ENCODE results near the gene MAP3K12. TPM values are rescaled to one million over a fixed set of nuclear protein-coding genes. Genes with fewer than 3 reads are reported as not detected.

Gene MAP3K12
- total and polyA plus RNA-seq, 2 of the 13 experiments (the other 11 are each of a cell fraction or from before 2014, with no cell fraction given): 0.20 to 1.1 TPM

GRCh38 chr12:53495903-53496751 lies 3.1 kb downstream of the MAP3K12 start (continued):
- TF ChIP-seq JUNB (CRISPR knock-in tag; IDR thresholded peaks at IDR 0.05; ENCODE audit: borderline replicate concordance): no peak
- 0 out of 2 replicates have a peak, but pooled peaks have one; percentile 27 for TF ChIP-seq POLR2G (IDR thresholded peaks at IDR 0.05; ENCODE audit: low read depth, low read length)
- 0 out of 2 replicates have a peak, but pooled peaks have one; percentile 34 for TF ChIP-seq RFXAP (CRISPR knock-in tag; IDR thresholded peaks at IDR 0.05; ENCODE audit: borderline replicate concordance)
- no peak for TF ChIP-seq TAF1 (CRISPR knock-in tag; IDR thresholded peaks at IDR 0.05)
- TF ChIP-seq ZNF501 (CRISPR knock-in tag; IDR thresholded peaks at IDR 0.05): no peak
- TF ChIP-seq IKZF5 (CRISPR knock-in tag; IDR thresholded peaks at IDR 0.05): no peak
- no peak for TF ChIP-seq GZF1 (CRISPR knock-in tag; IDR thresholded peaks at IDR 0.05)
- no peak for TF ChIP-seq HNRNPL (IDR thresholded peaks at IDR 0.05; ENCODE audit: low read depth, low read length)
- no peak for TF ChIP-seq EP300 (IDR thresholded peaks at IDR 0.05; ENCODE audit: low read depth in 2 of 2, low read length in 2 of 2)
- no peak for TF ChIP-seq EP300 (CRISPR knock-in tag; IDR thresholded peaks at IDR 0.05; ENCODE audit: borderline replicate concordance)
- TF ChIP-seq ZNF496 (CRISPR knock-in tag; IDR thresholded peaks at IDR 0.05; ENCODE audit: insufficient replicate concordance): no peak
- TF ChIP-seq ZNF546 (CRISPR knock-in tag; conservative IDR thresholded peaks at IDR 0.05): no peak
- no peak for TF ChIP-seq ZKSCAN8 (CRISPR knock-in tag; IDR thresholded peaks at IDR 0.05; ENCODE audit: borderline replicate concordance)
- TF ChIP-seq ZZZ3 (CRISPR knock-in tag; IDR thresholded peaks at IDR 0.05; ENCODE audit: borderline replicate concordance): no peak
- TF ChIP-seq AHDC1 (CRISPR knock-in tag; IDR thresholded peaks at IDR 0.05; ENCODE audit: borderline replicate concordance): no peak
- no peak for TF ChIP-seq MTERF4 (CRISPR knock-in tag; IDR thresholded peaks at IDR 0.05)
- TF ChIP-seq EZH2 (conservative IDR thresholded peaks at IDR 0.05; ENCODE audit: low read depth, low read length): no peak
- TF ChIP-seq USF2 (IDR thresholded peaks at IDR 0.05; ENCODE audit: low read depth, low read length): peak; percentile 76
- TF ChIP-seq USF2 (CRISPR knock-in tag; IDR thresholded peaks at IDR 0.05; ENCODE audit: borderline replicate concordance): peak; percentile 90; the same call in 1 of the 2 replicates

All from HepG2 (cell line).